LHCN-M2 (cell line): Measurements from ENCODE around the gene CEP170B. TPM values are rescaled to one million over a fixed set of nuclear protein-coding genes. Genes with fewer than 3 reads are reported as not detected.
"Not testable (repeated sequence)": the region's sequence is repeated elsewhere in the genome, so short reads cannot be mapped to it uniquely, and the experiment has no call there.

ENCODE experiments used
- DNase-seq: peaks from one replicate; pipeline ENCODE4 v3.0.0-alpha.2; 2012; ENCODE audit warnings: low read depth
- total RNA-seq: library from RNA; depleted of rRNA; stranded (reverse); fragments of >200 nt; gene quantifications from 2 replicates; pipeline ENCODE4 v1.2.3, GENCODE V29; 2014

The CEP170B gene
- total RNA-seq, 1 experiment from 2014 or later = 30.3 TPM

DNA sequence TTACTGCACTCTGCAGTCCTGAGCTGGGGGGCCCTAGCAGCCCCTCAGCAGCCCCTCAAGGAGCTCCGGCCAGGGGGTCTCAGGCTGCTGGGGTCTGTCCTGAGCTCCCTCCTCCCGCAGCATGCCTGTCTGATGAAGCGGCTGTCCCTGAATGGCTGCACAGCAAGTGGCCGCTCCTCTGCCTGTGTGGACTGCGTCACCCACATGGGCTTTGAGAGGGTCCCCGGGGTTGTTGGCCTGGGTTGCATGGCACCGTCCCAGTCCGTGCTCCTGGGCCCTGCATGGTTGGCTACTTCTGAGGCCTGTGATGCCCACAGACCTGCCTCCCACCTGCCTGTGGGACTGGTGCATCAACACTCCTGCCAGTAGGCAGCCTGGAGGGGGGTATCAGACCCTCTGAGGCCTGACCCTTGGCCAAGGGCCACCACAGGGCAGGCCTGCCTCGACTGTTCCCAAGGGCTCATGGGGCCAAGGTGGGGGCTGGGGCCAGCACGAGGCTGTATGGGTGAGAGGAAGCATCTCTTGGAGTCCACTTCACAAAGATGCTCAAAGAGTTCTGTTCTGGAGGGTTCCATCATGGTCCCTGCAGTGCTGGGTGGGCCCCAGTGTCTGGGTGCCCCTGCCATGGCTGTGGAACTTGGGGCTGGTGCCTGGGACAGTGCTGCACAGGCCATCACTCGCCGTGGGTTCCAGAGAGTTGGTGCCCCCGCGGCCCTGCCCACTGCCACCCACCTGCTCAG lies 12.2 kb downstream of the CEP170B start:
- no peak for DNase-seq

DNA sequence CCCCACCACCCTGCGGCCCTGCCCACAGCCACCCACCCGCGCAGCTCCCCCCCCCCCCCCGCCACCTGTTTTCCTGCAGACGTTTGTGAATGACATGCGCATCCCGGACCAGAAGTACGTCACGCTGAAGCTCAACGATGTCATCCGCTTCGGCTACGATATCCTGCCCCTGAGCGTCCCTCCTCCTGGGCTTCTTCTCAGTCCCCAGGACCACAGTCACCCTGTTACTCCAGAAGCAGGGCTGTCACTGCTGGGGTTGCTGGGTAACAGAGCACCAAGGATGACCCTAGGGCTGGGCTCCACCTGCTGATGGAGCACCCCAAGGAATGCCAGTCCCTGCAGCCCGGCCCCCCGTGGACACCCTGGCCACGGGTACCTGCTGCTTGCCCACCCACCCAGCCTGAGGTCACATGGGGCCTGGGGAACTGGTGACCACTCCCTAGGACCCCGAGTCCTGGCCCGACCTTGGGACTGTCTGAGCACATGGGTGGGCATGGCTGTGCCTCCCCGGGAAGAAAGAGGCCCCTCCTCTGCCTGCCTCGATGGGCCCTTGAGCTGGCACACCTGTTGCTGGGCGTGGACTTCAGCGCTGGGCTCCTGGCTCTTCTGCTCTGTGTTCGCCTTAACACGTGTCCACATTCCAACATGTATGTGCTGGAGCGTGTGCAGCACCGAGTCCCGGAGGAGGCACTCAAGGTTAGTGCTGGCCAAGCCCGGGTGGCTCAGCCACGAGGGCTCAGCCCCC lies 12.9 kb downstream of the CEP170B start:
- no peak for DNase-seq

DNA sequence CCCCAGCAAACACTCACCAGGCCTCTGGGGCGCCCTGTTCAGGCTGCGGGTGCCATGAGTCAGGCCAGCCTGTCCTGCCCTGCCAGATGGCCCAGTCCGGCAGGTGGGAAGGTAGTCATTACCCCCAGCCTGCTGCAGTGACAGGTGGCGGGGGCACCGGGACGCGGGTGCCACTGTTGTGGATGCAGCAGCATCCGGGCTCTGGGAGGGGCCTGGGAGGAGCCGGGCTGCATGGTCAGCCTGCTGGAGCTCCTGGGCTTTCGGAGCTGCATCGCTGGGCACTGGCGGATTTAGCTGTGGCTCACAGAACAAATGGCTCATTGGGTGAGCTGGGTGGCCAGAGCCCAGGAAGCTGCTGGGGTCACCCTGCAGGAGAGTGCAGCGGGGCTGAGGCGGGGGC lies 13.5 kb downstream of the CEP170B start:
- DNase-seq = peak; percentile 27

DNA sequence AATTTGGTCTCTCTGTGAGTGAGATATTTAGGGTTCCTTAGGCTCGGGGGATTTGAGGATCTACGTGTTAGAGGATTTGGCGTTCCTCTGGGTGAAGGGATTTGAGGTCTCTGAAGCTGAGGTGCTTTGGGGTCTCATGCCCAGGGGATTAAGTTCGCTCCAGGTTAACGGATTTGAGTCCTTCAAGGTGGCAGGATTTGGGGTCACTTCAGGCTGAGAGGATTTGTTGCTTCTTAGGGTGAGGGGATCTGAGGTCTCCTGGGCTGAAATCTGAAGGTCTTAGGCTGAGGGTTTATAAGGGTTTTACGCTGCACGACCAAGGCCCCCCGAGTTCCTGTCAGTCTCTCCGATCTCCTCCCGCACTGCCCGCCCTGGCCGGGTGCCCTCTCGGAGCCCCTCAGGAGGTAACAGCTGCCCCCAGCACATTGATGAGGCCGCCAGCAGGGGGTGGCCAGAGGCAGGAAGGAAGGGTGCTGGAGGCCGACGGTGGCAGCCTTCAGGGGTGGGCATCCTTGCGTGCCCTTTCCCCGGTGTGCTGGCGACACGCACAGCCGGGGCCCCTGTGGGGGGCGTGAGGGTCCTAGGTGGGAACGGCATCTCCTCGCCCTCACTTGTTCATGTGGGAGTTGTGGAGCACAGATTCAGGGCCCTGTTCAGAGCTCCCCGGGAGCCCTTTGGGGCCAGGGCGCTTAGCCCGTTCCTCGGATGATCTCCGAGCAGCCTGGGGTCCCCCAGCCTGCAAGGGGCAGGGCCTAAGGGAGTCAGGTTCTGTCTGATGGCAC lies 14.3 kb downstream of the CEP170B start:
- no peak for DNase-seq

DNA sequence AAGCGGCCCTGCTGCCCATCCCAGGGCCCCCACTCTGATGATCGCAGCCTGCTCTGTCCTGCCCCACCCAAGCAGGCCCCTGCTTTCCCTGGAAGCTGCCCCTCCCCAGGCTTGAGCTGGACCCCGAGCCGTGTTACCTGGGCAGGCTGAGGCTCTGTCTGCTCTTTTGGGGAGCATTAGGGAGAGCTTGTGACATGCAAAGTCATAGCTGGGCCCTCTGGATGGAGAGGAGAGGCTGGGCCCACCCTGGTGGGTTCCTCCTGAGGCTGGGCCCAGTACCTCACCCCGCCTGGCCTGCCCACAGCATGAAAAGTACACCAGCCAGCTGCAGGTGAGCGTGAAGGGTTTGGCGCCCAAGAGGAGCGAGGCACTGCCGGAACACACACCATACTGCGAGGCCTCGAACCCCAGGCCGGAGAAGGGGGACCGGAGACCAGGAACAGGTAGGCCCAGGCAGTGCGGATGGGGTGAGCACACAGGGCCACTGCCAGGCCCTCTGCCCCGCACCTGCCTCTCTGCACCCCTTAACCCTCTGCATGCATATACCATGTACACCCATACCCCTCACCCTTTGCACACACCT lies 15.0 kb downstream of the CEP170B start:
- DNase-seq = no peak

DNA sequence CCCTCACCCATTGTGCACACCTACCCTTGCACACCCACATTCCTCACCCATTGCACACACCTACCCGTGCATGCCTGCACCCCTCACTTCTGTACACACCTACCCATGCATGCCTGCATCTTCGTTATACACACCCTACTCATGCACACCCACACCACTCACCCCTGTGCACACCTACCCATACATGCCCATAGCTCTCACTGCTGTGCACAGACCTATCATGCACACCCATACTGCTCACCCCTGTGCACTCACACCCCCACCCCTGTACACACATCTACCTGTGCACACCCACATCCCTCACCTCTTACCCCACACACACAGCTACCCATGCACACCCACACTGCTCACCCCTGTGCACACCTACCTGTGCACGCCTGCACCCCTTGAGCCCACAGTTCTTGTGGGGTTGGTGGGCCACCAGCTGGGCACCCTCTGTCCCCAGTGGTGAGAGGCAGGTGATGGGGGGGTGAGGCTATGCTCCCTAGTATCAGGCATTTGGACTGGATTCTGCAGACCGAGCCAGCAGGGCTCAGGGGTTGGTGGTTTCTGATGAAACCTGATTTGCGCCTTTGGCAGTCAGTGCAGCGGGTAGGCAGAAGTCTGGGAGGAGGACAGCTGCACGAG lies 15.6 kb downstream of the CEP170B start:
- no peak for DNase-seq

DNA sequence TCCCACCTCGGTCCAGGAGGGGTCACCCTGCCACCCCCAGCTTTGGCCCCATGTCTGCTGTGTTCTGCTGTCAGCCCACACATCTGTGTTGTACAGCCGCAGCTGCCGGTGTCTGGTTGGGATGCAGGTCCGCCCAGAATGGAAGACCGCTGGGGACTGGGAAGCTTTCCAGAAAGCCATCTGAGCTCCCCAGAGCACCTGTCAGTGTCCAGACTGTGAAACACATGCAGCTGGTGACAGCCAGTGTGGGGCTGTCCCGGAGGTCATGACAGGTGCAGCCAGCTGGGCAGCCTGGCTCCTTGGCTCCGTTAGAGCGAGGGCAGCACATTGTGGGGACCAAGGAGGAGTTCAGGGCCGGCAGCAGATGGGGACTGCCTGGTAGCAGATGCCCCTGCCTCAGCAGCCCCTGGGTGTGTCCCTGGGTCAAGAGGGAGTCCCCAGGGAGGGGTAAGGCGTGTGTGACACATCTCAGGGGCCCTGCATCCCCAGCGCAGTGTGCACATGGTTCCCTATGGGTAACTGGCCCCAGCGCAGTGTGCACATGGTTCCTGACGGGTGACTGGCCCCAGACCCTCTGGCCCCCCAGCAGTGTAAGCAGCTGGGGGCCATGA lies 16.4 kb downstream of the CEP170B start:
- peak; percentile 96 for DNase-seq

DNA sequence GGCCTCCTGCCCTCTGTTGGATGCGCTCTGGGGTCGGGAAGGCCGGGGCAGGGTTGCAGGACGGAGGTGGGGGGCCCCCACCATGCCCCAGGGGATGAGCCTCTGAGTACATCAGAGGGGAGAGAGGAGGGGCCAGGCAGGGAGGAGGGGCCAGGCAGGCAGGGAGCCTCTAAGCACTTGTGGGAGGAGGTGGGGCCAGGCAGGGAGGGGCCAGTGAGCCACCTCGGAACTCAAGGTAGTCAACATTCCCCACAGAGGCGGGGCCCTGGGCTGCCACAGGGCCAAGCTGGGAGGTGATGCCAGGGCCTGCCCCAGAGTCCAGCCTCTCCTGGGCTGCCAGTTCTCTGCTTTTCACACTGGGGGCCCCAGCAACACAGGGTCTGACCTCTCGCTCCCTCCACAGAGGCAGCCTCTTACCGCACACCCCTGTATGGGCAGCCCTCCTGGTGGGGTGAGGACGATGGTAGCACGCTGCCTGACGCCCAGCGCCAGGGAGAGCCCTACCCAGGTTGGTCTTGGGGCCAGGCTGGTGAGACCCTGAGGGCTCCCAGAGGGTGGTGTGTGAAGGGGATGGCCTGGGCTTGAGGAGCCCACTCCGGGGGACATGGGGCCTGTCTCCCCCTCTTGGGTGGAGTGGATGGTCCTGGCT lies 17.4 kb downstream of the CEP170B start:
- DNase-seq = no peak

DNA sequence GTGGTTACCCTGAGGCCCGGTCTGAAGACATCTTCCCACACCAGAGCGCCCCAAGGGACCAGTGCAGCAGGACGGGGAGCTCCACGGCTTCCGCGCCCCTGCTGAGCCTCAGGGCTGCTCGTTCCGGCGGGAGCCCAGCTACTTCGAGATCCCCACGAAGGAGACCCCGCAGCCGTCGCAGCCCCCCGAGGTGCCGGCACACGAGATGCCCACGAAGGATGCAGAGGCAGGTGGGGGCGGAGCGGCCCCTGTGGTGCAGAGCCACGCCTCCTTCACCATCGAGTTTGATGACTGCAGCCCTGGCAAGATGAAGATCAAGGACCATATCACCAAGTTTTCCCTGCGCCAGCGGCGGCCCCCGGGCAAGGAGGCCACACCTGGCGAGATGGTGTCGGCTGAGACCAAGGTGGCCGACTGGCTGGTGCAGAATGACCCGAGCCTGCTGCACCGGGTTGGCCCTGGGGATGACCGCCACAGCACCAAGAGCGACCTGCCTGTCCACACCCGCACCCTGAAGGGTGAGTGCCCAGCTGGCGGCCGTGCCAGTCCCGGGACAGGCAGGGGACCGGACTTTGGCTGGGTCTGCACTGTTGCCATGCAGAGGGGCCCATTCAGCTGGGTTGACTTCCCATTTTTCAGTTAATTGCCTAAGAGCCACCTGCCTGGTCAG lies 18.1 kb downstream of the CEP170B start:
- DNase-seq = no peak

DNA sequence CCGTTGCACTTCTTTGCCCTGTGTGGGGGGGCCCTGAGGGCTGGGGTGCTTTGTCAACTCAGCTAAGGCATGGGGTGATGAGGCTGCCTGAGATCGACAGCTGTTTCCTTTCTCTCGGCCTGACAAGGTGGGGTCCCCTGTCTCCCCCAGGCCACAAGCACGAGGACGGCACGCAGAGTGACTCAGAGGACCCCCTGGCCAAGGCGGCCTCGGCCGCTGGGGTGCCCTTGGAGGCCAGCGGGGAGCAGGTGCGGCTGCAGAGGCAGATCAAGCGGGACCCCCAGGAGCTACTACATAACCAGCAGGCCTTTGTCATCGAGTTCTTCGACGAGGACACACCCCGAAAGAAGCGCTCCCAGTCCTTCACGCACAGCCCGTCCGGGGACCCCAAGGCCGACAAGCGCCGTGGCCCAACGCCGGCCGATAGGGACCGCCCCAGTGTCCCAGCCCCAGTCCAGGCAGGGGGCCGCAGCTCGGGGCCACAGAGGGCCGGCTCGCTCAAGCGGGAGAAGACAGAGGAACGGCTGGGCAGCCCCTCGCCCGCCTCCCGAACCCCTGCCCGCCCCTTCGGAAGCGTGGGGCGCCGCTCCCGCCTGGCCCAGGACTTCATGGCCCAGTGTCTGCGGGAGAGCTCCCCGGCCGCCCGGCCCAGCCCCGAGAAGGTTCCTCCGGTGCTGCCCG lies 18.8 kb downstream of the CEP170B start:
- DNase-seq = no peak

DNA sequence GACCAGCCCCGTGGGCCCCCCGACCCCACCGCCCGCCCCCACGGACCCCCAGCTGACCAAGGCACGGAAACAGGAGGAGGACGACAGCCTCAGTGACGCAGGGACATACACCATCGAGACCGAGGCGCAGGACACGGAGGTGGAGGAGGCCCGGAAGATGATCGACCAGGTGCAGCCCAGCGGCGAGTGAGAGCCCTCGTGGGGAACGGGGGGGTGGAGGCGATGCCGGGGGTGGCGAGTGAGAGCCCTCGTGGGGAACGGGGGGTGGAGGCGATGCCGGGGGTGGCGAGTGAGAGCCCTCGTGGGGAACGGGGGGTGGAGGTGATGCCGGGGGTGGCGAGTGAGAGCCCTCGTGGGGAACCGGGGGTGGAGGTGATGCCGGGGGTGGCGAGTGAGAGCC lies 19.3 kb downstream of the CEP170B start:
- not testable (repeated sequence) for DNase-seq

DNA sequence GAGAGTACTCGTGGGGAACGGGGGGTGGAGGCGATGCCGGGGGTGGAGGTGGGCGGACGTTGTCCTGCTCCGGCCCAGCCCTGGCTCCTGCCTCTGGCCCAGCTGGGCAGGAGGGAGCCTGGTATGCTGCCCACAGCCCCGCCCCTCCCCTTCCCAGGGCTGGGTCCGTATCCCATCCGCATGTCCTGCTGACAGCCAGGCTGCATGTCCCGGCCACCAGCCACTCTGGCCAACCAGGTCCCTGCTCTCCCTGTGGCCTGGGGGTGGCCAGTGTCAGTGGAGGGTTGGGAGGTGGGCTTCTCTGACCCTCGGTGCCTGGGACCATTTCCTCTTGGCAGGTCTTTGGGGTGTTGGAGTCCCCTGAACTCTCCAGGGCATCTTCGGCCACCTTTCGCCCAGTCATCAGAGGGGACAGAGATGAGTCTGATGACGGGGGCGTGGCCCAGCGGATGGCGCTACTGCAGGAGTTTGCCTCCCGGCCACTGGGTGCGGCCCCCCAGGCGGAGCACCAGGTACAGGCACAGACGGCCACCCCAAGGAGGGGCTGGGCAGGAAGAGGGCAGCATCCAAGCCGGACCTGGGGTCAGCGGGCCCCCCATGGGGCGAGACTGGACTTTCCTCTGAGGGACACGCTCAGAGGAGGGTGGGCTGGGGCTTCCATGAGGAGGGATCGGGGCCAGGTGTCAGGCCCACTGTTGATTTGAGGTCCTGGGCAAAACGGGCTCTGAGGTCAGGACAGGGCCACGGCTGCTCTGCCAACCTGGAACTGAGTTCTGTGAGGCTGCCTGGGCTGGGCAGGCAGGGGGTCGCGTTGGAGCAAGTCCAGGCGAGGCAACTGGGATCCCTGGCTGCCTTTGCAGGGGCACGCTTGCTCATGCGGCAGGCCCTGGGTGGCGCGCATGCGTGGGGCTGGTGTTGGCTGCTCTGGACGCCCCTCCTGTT lies 20.2 kb downstream of the CEP170B start:
- no peak for DNase-seq

DNA sequence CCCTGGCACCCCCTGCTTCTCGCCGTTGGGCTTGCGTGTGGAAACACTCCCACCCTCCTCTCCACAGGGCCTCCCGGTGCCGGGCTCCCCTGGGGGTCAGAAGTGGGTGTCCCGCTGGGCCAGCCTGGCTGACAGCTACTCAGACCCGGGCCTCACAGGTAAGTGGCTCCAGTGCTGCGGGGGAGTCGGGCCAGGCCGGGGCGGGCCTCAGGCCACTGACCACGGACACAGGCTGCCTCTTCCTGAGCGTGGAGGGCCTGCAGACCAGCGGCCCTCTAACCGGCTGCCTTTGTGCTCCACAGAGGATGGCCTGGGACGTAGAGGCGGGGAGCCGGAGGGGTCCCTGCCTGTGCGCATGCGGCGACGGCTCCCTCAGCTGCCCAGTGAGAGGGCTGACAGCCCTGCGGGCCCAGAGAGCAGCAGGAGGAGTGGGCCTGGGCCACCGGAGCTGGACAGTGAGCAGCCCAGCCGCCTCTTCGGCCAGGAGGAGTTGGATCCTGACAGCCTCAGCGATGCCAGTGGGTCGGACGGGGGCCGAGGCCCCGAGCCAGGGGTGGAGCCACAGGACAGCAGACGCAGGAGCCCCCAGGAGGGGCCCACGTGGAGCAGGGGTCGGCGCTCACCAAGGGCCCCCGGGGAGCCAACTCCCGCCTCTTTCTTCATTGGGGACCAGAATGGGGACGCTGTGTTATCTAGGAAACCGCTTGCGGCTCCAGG lies 21.1 kb downstream of the CEP170B start:
- DNase-seq = no peak

DNA sequence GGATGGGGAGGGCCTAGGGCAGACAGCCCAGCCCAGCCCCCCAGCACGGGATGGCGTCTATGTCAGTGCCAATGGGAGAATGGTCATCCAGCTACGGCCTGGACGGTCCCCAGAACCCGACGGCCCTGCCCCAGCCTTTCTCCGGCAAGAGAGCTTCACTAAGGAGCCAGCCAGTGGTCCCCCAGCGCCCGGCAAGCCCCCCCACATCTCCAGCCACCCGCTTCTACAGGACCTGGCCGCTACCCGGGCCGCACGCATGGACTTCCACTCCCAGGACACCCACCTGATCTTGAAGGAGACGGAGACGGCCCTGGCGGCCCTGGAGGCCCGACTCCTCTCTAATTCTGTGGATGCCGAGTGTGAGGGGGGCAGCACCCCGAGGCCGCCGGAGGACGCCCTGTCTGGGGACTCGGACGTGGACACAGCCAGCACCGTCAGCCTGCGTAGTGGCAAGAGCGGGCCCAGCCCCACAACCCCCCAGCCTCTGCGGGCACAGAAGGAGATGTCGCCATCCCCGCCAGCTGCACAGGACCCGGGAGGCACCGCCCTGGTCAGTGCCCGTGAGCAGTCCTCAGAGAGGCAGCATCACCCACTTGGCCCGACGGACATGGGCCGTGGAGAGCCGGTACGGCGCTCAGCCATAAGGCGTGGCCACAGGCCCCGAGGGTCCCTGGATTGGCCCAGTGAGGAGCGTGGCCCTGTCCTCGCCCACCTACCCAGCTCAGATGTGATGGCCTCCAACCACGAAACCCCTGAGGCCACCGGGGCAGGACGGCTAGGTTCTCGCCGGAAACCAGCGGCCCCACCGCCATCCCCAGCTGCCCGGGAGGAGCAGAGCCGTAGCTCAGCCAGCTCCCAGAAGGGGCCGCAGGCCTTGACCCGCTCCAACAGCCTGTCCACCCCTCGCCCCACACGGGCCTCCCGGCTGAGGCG lies 21.9 kb downstream of the CEP170B start:
- no peak for DNase-seq

DNA sequence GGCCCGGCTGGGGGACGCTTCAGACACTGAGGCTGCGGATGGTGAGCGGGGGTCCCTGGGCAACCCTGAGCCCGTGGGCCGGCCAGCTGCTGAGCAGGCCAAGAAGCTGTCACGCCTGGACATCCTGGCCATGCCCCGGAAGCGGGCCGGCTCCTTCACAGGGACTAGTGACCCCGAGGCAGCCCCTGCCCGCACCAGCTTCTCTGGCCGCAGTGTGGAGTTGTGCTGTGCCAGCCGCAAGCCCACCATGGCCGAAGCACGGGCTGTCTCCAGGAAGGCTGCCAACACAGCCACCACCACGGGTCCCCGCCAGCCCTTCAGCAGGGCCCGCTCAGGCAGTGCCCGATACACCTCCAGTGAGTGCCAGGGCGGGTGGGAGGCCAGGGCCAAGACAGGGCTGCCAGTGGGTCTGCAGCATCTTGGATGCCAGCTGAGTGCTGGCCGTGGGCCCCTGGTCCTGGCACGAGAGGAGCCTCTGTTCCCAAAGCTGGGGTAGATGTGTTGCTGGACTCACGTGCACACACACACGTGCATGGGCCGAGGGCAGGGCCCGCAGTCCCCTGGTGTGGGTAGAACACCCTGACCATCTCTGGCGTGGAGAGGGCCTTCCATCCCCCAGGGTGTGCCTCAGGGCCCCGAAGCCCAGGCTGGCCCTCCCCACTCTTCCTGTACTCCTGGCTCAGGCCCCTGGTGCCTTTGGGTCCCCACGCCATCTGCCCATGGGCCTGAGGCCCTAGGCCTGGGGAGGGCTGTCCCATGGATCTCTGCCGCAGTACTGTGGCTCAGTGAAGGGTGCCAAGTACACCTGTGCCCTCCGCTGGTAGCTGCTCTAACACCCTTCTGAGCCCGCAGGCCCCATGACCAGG lies 22.8 kb downstream of the CEP170B start:
- DNase-seq = no peak
